Islet of Langerhans (tissue), 1 donor: ENCODE data around the gene COL6A2.
"Not testable (repeated sequence)": the region's sequence is repeated elsewhere in the genome, so short reads cannot be mapped to it uniquely, and the experiment has no call there.

Experiments used
- FAIRE-seq: peaks from one replicate; lab custom pipeline; 2011; peaks lifted over from hg19 to GRCh38; lab: Jason Lieb, UNC

Gene COL6A2

GRCh38 chr21:46061063-46061462 is 36.8 kb upstream of the COL6A2 start:
- FAIRE-seq = no peak

GRCh38 chr21:46061518-46061917 is 36.4 kb upstream of the COL6A2 start:
- FAIRE-seq = no peak

GRCh38 chr21:46061950-46062349 is 36.0 kb upstream of the COL6A2 start:
- no peak for FAIRE-seq

- FAIRE-seq = no peak
These were observed 35.3 kb upstream of the COL6A2 start for GRCh38 chr21:46062471-46063211.

- no peak for FAIRE-seq
These were observed 34.7 kb upstream of the COL6A2 start for GRCh38 chr21:46063227-46063626.

GRCh38 chr21:46063734-46064680 is 33.9 kb upstream of the COL6A2 start:
- FAIRE-seq = no peak

GRCh38 chr21:46064870-46065214 is 33.1 kb upstream of the COL6A2 start:
- no peak for FAIRE-seq

GRCh38 chr21:46065215-46065913 is 32.5 kb upstream of the COL6A2 start:
- FAIRE-seq = no peak

- no peak for FAIRE-seq
These were observed 31.9 kb upstream of the COL6A2 start for GRCh38 chr21:46065914-46066551.

GRCh38 chr21:46066591-46067331 is 31.2 kb upstream of the COL6A2 start:
- FAIRE-seq = no peak

GRCh38 chr21:46067505-46068201 is 30.3 kb upstream of the COL6A2 start:
- no peak for FAIRE-seq

GRCh38 chr21:46068516-46069079 is 29.3 kb upstream of the COL6A2 start:
- FAIRE-seq = no peak

- FAIRE-seq = no peak
These were observed 28.7 kb upstream of the COL6A2 start for GRCh38 chr21:46069166-46069565.

GRCh38 chr21:46069719-46070279 is 28.1 kb upstream of the COL6A2 start:
- no peak for FAIRE-seq

- FAIRE-seq = no peak
These were observed 26.8 kb upstream of the COL6A2 start for GRCh38 chr21:46071082-46071481.

- FAIRE-seq = not testable (repeated sequence)
These were observed 21.2 kb upstream of the COL6A2 start for GRCh38 chr21:46076724-46077123.

- FAIRE-seq = no peak
These were observed 20.2 kb upstream of the COL6A2 start for GRCh38 chr21:46077674-46078101.

- no peak for FAIRE-seq
These were observed 19.5 kb upstream of the COL6A2 start for GRCh38 chr21:46078322-46078977.

- no peak for FAIRE-seq
These were observed 18.9 kb upstream of the COL6A2 start for GRCh38 chr21:46078978-46079351.
